A549 treated with Hydrocortisone at 1 μM for 4 hours (cell line): Measurements from ENCODE around the gene NALF2. TPM values are rescaled to one million over a fixed set of nuclear protein-coding genes. Genes with fewer than 3 reads are reported as not detected.

Experiments
- total RNA-seq: library from RNA; stranded (reverse); fragments of 200-300 nt; extraction: Qiagen RNA extraction; gene quantifications from 5 replicates; pipeline ENCODE4 v1.2.3, GENCODE V29; 2022

The NALF2 gene
- total RNA-seq = 4.9 to 6.1 TPM (median 5.2 TPM) in 5 replicates

GRCh38 chrX:69503782-69504625 is at the start of gene NALF2:
Gene NALF2, plus strand, starts transcription at chrX:69504326. Its CDS starts 957 bp downstream, at chrX:69505283.

Other genes with a start within 250 kb of the NALF2 start
- 0.60 to 0.87 TPM (median 0.67 TPM) in 5 replicates for gene EDA, start 111.8 kb downstream of the NALF2 start, total RNA-seq